NK-92 treated with Interleukin-12 subunit alpha and Interleukin-12 subunit beta, amount 100 ng/mL, for 24 hours (cell line): Measurements from ENCODE around the gene SLC35D2.
"Not testable (repeated sequence)": the region's sequence is repeated elsewhere in the genome, so short reads cannot be mapped to it uniquely, and the experiment has no call there.

Experiments
- DNase-seq: peaks from one replicate; lab custom pipeline; 2025; lab: John Stamatoyannopoulos, UW

Gene SLC35D2

DNA sequence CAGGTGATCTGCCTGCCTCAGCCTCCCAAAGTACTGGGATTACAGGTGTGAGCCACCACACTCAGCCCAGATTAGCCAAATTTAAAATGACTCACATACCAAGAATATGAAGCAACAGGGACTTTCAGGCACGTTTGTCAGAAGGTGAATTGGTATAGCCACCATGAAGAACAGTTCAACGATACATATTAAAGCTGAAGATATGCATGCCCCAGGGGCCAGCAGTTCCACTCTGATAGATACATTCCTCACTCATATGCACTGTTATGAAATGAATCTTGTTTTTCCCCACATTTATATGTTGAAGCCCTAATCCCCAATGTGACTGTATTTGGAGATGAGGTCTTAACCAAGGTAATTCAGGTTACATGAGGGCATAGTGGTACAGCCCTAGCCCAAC is 22.5 kb downstream of the SLC35D2 start:
- no peak for DNase-seq

DNA sequence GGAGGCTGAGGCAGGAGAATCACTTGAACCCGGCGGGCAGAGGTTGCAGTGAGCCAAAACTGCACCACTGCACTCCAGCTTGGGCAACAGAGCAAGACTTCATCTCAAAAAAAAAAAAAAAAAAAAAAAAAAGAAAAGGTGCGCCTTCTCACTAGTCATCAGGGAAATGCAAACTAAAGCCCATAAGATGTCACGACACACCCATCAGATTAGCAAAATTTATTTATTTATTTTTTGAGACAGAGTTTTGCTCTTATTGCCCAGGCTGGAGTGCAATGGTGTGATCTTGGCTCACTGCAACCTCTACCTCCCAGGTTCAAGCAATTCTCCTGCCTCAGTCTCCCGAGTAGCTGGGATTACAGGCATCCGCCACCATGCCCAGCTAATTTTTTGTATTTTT is 23.0 kb downstream of the SLC35D2 start:
- DNase-seq: not testable (repeated sequence)

DNA sequence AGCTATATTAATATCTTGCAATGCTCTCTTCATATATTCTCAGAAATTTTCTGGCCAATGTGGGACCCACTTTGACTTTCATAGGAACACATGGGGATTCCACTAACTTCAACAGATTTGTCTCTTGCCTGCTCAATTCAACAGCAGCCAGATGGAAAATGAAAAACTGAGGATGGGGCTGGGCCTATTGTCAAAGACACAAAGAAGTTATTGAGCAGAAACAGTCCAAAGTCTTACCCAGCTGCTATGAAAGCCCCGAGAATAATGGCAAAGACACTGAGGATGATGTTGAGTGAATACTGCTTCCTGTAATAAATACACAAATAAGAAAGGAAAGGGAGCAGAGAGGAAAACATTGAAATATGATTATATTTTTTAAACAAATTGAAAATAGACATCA is 32.6 kb downstream of the SLC35D2 start:
- DNase-seq: no peak

DNA sequence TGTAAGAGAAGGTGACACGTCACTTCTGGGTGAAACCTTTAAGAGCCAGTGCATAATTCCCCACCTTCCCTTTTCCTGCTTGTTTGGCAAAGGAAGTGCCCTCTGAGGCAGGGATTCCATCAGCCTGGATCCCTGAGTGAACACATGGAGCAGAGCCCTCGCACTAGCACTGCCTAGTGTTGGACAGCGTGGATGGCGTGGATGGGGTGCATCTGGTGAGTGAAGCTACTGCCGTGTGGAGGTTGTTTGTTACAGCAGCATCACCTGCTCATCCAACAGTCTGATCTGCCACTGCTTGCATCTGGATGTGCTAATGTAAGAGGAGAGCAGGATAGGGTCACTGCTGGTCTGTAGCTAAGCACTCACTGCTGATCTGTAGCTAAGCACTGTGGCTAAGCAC is 35.2 kb downstream of the SLC35D2 start:
- DNase-seq: no peak

DNA sequence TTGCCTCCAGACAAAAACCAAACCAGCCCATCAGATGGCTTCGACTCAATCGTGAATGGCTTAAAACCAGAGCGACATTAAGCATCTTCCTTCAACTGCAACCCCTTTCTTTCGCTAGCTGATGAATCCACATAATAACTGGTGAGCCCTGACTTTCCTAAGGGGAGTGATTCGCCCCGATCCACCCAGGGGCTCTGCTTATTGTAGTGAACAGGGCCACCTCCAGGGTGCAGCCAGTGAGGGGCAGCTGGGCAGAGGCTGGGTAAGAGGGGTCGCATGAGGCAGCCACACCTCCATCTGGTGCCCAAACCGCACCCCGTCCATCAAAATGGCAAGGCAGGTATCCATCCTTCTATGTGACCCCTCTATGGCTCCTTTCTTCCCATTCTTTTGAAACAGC is 38.0 kb downstream of the SLC35D2 start:
- DNase-seq: no peak

DNA sequence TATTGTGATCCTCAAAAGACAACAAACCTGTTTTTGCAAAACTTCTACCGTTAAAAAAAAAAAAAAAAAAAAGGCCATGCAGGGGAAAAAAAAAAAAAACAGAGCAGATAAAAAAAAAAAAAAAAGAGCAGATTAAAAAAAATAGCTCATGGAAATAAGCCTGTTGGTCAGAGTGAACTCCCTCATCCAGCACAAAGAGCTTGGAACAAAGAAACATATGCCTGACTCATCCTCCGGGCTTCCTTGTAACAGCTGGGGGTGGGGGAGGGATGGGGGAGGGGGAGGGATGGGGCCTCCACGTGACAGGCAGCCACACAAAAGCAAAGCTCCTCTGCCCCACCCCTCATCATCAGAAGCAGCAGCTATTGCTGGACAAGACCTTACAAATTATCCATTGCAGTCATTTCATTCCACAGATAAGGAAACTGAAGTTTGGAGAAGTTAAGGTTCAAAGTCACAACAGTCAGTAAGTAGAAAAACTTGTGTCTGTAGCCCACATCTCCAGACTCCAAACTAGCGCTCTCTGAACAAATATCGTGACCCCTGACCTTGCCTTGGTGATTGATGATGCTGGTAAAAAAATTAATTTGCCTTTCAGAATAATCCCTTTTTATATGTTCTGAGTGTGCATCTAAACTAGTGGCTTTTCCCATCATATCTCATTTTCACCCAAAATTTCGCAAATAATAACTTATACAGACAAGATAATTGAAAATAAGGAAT is 38.9 kb downstream of the SLC35D2 start:
- DNase-seq: no peak

DNA sequence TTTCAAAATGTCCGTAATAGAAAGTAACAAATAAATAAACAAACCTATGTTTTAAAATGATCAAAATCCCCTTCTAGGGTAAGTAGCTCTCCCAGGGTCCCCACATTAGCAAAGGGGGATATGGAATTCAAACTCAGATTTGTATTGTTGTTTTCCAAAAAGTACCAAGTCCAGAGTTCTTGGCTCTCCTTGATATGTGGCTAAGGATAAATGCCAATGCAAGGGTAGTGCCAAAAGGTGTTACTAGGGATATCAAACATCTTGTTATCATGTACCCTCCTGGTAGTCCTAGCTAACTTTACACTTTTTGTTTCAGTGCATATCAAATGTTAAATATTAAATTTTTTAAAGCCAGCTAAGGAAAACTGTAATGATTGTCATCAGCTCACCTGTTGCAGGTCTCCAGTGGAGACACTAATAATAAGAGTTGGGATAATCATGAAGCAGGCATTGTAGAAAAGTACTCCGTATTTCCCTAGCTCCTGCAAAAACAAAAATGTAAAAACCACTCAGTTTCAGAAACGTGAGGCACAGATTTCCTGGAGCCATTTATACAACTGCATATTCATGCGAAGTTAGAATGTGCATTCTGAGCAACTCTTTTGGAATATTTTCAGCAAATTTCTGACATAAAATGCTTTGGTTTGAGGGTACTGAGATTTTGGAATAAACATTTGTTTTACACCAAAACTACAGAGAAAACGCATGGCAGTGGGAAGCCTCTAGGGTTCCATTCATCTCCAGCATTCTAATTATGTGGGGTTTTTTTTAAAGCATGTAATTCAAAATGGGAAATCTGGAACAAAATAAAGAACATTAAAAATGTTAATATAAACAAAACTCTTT is 39.8 kb downstream of the SLC35D2 start:
- no peak for DNase-seq

DNA sequence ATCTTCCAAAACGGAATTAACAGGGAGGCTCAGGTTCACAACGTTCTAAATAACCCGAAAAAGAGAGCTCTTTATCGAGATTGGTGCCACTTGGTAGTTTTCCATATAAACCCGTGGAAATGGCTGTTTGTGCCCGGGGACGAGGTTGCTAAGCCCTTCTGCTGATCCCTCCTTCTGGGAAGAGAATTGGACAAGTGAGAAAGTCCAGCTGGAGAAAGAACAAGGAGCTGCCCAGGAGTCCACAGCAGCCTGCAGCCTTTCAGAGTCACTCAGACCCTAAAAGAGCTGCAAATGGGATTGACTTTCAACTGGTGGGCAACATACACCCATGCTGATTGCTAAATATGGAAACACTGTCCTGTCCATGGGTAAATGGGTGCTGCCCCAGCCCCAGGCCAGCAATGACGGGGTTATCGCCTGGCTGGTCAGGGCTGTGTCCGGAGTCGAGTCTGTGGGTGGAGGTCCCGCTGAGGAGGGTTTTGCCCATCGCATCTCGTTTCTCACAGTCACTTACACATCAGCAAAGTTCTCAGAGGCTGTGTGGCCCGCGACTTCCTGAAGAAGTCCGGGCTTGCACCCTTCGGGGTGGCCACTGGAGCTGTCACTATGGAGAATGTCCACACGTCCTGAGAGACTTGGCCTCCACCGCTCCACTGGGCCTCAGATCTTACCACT is 40.8 kb downstream of the SLC35D2 start:
- no peak for DNase-seq

DNA sequence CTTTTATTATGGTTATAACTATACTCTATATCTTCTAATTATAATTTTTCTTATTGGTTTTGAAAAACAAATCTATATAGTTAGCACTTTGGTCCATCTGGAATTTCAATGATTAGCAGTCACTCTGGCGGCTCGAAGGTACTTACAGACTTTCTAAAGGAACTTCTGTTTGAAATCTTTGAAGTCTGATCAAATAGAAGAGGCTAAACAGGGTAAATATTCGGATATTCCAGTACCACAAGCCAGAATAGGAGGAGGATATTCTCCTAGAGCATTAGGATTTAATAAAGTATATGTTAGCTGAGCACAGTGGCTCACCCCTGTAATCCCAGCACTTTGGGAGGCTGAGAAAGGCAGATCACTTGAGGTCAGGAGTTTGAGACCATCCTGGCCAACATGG is 42.8 kb downstream of the SLC35D2 start:
- no peak for DNase-seq

DNA sequence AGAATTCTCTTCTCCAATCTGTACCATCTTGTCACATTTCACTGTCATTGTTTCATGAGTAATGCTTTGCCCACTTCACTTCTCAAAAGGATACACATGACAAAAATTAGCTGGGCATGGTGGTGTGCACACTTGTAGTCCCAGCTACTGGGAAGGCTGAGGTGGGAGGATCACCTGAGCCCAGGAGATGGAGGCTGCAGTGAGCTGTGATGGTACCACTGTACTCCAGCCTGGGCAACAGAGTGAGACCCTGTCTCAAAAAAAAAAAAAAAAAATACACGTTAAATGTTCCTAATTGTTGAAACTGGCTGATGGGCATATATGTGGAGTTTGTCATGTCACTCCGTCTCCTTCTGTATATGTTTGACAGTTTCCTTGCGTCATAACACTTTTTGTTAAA is 45.2 kb downstream of the SLC35D2 start:
- no peak for DNase-seq

DNA sequence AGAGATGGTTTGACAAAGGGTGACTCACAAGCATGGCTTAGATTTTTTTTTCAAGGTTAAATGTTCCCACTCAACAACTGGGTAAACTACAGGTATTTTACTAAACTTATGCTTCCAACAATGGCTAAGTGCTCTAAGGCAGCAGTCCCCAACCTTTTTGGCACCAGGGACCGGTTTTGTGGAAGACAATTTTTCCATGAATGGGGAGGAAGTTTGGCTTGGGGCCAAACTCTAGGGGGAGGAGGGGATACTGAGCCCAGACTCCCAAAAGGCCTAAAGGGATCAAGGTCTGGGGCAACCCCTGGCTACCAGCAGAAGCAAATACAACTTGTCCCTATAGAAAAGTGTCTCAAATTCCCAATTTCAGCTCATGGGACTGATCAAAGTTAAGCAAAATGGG is 49.6 kb downstream of the SLC35D2 start:
- DNase-seq: no peak

DNA sequence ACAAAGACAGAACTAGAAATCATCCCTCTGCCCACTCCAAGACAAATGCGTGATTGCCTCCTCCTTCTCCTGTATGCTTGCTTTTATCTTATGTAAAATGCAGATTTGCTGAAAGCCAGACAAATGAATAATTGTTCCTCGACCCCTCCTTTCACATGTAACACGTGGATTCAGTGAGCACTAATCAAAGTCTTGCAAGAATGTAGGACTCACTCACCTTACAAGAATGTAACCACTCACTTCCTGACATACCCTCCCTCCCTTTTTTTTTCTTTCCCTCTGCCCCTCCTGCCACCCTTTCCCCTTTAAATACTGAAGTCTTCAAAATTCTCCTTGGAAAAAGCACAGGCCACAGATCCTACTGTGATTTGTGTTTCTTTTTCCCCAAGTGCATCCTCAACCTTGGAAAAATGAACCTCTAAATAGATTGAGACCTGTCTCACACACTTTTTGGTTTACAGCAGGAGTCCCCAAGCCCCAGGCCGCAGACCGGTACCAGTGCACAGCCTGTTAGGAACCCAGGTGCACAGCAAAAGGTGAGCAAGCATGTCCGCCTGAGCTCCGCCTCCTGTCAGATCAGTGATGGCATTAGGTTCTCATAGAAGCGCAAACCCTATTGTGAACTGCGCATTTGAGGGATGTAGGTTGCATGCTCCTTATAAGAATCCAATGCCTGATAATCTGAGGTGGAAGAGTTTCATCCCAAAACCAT is 52.1 kb downstream of the SLC35D2 start:
- no peak for DNase-seq

DNA sequence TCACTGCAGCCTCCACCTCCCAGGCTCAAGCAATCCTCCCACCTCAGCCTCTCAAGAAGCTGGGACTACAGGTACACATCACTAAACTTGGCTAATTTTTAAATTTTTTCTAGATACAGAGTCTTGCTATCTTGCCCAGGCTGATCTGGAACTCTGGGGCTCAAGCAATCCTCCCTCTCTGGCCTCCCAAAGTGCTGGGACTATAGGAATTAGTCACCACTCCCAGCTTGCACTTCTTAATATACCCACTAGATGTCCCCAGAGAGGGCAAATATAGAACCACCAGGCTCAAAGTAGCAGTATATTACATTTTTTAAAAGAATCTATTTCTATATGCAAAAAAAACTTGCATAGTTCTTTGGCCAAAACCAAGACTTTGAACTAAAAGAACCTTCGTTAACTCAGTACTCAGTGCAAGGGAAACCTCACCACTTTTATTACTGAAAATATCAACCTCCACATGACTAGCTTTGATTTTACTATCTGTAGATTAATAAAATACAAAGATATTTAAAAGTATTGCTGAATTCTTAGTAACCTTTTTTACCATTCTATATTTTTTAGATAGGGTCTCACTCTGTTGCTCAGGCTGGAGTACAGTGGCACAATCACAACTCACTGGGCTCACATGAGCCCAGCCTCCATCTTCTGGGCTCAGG is 55.7 kb downstream of the SLC35D2 start:
- no peak for DNase-seq

DNA sequence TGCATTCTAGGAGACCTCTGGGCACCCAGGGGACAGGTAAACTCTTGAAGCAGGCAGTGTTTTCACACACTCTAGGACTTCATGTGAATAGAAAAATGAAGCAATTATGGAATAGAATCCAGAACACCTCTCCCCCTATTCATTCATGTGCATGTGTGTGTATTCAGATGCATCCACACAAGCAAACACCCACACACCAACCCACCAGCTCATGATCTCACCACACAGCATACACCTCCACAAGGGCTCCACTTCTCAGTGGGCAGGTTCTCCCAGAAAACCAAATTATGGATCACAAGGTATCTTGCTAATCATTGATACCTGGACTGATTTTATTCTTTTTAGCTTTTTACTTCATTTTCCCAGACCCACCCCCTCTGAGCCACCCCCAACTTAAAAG is 60.3 kb downstream of the SLC35D2 start:
- DNase-seq: no peak

DNA sequence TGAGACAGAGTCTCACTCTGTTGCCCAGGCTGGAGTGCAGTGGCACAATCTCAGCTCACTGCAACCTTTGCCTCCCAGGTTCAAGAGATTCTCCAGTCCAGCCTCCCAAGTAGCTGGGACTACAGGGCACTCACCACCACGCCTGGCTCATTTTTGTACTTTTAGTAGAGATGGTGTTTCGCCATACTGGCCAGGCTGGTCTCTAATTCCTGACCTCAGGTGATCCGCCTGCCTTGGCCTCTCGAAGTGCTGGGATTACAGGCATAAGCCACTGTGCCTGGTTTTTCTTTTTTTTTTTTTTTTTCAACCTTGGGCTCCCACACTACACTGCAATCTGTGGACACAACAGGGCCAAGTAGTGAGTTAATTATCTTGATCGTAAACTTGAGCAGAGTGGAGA is 60.8 kb downstream of the SLC35D2 start:
- not testable (repeated sequence) for DNase-seq

DNA sequence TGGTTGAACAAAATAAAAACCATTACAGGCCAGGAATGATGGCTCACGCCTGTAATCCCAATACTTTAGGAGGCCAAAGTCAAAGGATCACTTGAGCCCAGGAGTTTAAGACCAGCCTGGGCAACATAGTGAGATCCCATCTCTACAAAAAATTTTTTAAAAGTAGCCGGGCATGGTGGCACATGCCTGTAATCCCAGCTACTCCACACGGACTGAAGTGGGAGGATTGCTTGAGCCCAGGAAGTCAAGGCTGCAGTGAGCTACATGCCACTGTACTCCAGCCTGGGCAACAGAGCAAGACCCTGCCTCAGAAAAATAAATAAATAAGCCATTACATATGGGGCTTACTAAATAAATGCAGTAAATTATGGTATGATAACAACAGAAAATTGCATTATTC is 61.3 kb downstream of the SLC35D2 start:
- not testable (repeated sequence) for DNase-seq

DNA sequence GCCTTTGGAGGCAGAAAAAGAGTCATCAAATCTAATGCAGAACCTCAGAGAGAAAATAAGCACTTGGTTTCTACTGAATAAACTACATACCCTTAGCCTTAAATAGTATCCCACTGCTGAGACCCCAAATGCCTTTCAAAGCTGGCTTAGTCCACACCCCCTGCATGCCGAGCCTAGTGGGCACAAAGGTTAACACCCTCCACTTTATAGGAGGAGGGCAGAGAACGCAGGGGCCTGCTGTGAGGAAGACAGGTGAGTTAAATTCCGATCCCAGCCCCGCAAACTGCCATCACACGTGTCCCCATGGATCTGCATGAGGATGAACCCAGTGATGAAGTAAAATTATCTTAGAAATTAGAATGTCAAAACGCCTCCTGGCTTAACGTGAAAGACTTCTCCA is 62.0 kb downstream of the SLC35D2 start:
- DNase-seq: no peak

DNA sequence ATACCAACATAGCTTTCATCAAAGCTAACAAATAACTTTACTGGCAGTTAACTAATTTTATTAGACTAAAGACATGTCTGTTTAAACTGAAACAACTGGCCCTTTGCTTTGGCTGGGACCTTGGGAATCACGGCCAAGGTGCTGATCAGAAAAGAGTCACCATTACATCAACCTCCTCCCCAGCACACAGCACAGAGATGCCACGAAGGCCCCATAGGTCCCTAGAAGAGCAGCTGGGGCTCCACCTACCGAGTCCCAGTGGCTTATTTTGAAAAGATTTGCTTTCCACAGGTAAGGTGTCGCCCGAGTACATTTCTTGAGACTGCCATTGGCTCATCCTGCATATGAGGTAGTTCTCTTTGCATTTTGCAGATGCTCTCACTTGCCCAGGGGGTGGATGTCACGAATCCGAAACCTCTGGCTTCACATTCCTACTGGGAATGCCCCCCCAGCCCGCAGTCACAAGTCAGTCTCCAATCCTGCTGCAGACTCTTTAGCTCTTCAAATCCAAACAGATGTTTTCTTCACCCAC is 62.7 kb downstream of the SLC35D2 start:
- DNase-seq: no peak

DNA sequence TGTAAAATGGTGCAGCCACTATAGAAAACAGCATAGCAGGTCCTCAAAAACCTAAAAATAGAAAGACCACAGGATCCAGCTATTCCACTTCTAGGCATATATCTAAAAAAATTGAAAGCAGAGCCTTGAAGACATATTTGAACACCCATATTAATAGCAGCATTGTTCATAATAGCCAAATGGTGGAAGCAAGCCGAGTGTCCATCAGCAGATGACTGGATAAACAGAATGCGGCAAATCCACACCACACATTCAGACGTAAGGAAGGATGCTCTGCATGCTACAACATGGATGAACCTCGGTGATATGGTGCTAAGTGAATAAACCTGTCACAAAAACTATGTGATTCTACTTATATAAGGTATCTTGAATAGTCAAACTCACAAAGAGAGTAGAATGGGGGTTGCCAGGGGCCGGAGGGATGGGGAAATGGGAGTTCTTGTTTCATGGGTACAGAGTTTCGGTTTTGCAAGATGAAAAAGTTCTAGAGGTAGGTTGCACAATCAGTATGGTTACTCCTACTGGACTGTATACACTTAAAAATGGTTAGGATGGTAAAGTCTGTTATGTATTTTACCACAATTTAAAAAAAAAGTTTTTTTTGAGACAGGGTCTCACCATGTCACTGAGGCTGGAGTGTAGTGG is 64.5 kb downstream of the SLC35D2 start:
- no peak for DNase-seq

DNA sequence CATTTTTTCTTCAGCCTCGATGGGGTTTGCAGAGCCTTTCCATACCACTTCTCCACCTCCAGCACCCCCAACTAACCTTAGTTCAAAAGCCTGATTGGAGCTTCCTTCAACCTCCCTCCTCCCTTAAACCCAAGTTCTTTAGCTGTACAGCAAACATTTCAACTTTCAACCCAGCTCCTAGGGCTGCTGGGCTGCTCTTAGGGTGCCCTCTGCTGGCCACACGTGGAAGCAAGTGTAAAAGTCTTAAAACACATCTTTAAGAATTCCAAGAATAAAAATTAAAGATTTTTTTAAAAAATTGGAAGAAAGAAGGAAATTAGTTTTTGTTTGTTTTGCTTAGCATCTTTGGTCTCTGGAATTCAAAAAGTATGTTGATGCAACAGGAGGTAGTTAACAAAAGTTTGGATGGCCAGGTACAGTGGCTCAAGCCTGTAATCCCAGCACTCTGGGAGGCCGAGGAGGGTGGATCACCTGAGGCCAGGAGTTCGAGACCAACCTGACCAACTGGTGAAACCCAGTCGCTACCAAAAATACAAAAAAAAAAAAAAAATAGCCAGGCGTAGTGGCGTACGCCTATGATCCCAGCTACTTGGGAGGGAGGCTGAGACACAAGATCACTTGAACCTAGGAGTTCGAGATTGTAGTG is 66.1 kb downstream of the SLC35D2 start:
- no peak for DNase-seq

DNA sequence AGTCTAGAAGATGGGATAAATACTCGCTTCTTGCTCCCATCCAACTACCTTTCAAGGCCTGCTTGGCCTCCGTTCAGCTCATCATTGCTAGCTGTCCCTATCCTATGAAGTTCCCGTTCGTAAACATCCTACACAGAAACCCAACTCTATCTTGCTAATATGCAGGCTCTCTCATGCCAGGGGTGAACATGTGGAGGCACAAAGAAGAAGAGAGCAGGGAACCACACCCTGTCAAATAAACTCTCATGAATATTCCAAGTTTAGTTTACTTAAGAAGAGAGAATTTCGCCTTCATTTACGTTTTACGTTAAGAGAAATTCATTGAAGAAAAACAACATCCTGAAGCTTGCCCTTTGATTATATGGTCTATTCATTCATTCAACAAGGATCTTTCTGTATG is 73.7 kb downstream of the SLC35D2 start:
- no peak for DNase-seq
